GM18505 (cell line): ENCODE data around the gene RAB34.
A peak's percentile ranks its signal among the peaks of the same experiment; 100 is the strongest.

Source experiments
- ATAC-seq: cut with Tn5 transposase; IDR thresholded peaks from one replicate; pipeline ENCODE4 v1.9.1; 2021; ENCODE audit not compliant: unreplicated experiment
- POLR2A ChIP-seq: IDR thresholded peaks from 4 replicates; pipeline ENCODE4 v1.6.1; 2011; ENCODE audit warnings: borderline replicate concordance; ENCODE audit not compliant: insufficient read depth, insufficient read length; ENCODE audit errors: extremely low read depth

Gene RAB34

GRCh38 chr17:28719021-28719433 is 1.4 kb upstream of the RAB34 start:
- no peak for TF ChIP-seq POLR2A
- ATAC-seq = peak; percentile 1

- no peak for TF ChIP-seq POLR2A
- no peak for ATAC-seq
Measured at GRCh38 chr17:28718333-28719020, 809 bp upstream of the RAB34 start.

DNA sequence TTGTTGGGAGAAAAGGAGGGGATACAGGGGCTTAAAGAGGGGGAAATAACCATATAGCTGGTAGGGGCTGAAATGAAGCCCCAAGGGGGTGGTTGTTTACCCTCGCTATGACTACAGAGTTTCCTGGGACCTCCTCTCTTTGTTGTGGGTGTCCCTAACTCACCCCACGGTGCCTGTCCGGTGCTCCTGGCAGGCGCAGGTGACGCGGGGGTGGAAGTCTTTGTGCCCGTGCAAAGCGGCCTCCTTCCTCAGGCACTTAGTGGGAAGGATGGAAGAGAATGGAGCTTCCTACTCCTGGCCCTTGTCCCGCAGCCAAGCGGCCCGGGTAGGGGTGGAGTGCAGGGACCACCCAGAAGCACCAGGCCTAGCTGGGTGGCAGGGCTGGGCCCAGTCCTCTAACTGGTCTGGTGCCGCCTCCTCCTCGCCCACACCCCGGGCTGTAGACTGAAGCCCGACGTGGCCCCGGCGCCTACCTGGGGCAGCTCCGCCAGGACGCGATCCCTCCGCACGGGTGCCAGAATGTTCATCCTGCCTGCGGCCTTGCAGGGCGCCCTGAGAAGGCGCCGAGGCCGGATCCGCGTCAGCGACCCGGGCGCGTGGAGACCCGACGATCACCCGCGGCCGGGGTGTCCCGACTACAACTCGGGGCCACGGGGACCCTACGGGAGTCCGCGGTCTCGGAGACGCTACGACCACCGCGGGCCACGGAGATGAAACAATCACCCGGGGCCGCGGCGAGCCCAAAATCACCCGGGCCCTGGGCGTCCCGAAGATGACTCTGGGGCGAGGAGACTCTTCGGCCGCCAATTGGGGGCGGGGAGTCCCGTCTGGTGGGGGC is 709 bp downstream of the RAB34 start:
- no peak for ATAC-seq
- peak; percentile 51 for TF ChIP-seq POLR2A

DNA sequence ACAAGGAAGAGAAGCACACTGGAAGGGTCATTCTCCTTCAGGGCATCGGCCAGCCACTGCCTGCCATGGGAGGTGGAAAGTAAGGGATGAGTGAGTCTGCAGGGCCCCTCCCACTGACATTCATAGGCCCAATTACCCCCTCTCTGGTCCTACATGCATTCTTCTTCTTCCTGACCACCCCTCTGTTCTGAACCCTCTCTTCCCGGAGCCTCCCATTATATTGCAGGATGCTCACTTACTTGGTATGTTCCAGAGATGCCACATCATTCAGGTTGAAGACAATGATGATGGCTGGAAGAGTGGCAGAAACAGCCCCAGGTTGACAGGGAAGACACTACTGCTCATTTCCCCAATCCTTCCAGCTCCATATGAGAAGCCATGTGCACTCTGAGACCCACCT is 2.5 kb downstream of the RAB34 start:
- no peak for TF ChIP-seq POLR2A
- ATAC-seq = no peak

- no peak for ATAC-seq
- no peak for TF ChIP-seq POLR2A
Measured at GRCh38 chr17:28714281-28714680, 3.4 kb downstream of the RAB34 start.

DNA sequence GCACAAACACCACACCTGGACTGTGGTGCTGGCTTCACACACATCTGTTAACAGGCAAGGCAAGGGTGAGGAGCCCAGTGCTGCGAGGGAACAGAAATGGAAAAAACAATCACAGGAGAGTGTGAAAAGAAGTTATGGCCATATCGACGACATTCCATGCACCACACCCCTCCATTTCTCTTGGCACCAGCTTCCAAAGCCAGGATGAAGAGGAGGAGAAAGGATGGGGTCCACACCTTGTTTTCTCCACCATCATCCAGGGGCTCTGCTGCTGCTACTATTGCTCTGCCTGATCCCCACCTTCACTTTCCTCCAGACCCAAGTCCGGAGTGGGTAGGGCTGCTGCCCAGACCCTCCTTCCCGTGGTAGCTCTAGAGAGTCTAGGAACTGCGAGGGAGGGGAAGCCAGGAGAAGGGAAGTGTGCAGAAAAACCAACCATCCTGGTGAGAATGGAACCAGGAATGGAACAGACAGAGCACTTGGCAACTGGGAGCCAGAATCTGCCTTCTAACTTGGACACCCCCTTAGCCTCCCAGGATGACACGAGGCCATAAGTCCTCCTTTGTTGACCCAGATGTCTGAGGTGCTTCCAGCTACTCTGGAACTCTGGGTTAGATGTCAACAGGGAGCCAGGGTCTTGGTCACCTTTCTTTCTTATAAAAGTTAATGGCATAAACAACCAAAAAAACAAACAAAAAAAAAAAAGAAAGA is 4.8 kb downstream of the RAB34 start:
- no peak for TF ChIP-seq POLR2A
- ATAC-seq = no peak

- peak; percentile 51 for TF ChIP-seq POLR2A
- ATAC-seq = no peak
Measured at GRCh38 chr17:28712032-28712704, 5.5 kb downstream of the RAB34 start.

DNA sequence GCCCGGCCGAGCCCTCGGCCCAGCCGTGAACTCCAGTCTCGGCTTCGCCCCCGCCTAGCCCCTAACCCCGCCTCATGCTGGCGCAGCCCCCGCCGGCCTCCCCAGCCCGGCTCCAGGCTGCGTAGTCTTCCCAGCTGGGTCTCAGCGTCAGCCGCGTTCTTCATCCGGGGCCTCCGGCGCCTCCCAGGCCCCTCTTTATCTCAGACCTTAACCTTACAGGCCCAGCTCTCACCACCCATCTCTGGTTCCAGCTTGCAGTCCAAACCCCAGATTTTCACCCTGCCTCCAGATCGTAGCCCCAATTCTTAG is 6.0 kb downstream of the RAB34 start, which contains the start of gene PROCA1:
TSS of gene PROCA1 (minus strand) at position 166 of the 309 bp plus-strand sequence. CDS start 228 bp downstream, outside the sequence.
- TF ChIP-seq POLR2A = peak; percentile 5
- ATAC-seq = peak; percentile 15

DNA sequence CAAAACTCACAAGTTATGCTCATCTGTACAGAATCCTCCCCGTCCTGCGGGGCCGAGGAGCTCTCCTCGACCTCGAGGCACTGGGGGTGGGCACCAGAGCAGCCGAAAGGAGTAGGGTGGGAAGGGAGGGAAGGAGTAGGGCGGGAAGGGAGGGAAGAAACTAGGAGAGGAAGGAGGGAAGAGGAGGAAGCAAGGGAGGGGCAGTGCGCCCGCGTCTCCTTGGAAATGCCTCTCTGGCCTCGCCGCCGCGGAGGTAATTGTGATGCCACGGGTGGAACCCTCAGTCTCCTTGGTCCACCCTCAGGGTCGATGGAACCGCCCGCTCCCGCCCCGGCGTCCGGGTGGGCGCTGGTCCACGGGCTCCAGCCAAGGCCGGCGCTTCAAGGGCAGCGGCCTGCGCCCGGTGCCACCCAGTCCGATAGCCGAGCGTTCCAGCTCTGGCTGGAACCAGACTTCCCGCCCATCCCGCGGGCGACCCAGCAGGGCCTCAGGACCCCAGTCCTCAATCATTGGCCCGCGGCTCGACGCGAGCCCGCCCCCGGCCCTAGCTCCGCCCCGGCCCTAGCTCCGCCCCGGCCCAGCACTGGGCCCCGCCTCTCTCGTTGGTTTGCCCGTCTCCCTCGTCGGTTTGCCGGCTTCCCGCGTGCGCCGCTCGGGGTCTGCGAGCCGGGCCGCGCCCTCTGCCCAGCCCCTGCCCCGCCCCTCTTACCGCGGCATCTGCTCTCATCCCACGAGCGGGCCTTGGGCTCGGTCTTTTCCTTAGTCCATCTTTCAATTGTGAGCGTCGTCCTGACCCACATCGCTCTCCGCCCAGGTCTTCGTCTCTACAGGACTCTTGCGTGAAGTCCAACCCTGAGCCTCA is 6.6 kb downstream of the RAB34 start:
- ATAC-seq = peak; percentile 80
- peak; percentile 64 for TF ChIP-seq POLR2A

GRCh38 chr17:28707339-28707720 is 10.3 kb downstream of the RAB34 start:
- no peak for ATAC-seq
- TF ChIP-seq POLR2A = no peak

- no peak for ATAC-seq
- no peak for TF ChIP-seq POLR2A
Measured at GRCh38 chr17:28706471-28707338, 11.0 kb downstream of the RAB34 start.
